Stomach (tissue), 4 donors: ENCODE results near the gene ESPL1.

ENCODE experiments used
- CTCF ChIP-seq, 7 experiments: fragments of 450-650 bp in 4 of 7; fragments of 200-600 bp in 3 of 7; sonication (generic) in 3 of 7; IDR thresholded peaks; one replicate each; pipeline ENCODE4 v1.5.1; 2016 to 2019; ENCODE audit warnings: antibody characterized with exemption in 7 of 7, control low read depth in 2 of 7, mild to moderate bottlenecking in 1 of 7
- EP300 ChIP-seq: sonication (generic); formaldehyde crosslinking; IDR thresholded peaks from one replicate; pipeline ENCODE4 v1.6.1; 2017; ENCODE audit warnings: antibody characterized with exemption
- POLR2AphosphoS5 ChIP-seq, 3 donors: sonication (generic); formaldehyde crosslinking; IDR thresholded peaks; one replicate each; pipeline ENCODE4 v1.6.1; 2016; ENCODE audit warnings: antibody characterized with exemption in 3 of 3

DNA sequence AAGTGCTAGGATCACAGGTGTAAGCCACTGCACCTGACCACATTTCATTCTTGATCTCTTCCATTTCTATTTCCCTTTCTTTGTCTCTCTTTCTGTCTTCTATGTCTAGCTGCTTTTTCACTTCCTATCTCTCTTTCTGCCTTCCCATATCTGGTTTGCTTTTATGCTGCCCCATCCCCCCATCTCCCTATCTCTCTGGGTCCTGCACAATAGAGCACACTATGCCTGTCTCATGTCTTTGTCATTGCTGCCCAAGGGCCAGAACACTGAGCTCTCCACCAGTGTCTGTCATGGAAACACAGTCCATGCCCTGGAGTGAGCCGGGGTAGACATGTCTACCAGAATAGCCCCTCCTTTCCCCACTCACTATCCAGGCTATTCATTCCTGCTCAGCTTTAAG, 23.8 kb upstream of the ESPL1 start:
- TF ChIP-seq CTCF (IDR thresholded peaks at IDR 0.05) (no peak), EP300 (no peak), POLR2AphosphoS5 (IDR thresholded peaks at IDR 0.05) (no peak)
